ENCODE measurements around the gene DNAJB8. TPM values are rescaled to one million over a fixed set of nuclear protein-coding genes. Genes with fewer than 3 reads are reported as not detected.

DNAJB8 gene
- total RNA-seq, 1 donor from 2014 or later = not detected

DNA sequence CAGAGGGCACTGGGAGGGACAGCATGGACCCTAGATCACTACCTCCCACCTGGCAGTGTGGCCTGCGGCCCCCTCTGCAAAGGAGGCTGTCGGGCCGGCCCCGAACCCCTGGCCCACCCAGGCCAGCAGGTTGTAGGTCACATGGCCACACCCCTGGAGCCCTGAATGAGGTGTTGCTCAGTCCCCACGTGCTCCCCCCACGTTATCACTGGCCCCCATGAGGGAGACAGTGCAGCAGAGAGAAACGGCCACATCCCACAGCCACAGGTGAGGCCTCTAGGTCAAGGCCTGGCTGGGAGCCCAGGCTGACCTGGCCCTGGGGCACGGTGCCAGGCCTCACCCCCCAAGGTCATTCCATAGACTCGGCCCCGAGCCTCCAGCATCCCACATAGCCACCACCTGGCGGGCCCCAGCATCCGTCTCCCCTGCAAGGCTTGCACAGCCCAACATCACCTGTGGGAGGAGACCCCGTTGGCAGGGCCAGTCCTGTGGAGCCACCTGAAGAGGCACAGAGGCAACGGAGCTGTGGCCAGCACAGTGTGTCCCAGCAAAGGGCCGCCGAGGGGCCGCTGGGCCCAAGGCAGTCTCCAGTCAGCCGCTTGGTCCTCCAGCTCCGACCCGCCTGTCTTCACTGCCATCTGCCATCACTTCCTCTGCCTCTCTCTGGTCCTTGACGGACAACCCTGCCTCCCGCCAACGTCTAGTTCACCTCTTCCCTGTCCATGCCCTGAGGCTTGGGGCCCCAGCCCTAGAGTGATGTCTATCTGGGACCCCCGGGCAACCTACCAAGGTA is 53.1 kb downstream of the DNAJB8 start:
- Mint-ChIP-seq H3K27me3 (ENCODE audit: unreplicated experiment) (no peaks in the 10 kb centered on the region), H3K4me3 (ENCODE audit: unreplicated experiment) (no peak overlapping the region), H3K27ac (ENCODE audit: unreplicated experiment) (no peak overlapping the region), H3K4me1 (ENCODE audit: unreplicated experiment) (peaks cover 11% of the 10 kb centered on the region), H3K9me3 (ENCODE audit: unreplicated experiment) (no peaks in the 10 kb centered on the region), H3K36me3 (ENCODE audit: unreplicated experiment) (no peaks in the 10 kb centered on the region)
- no peak for TF ChIP-seq CTCF (IDR thresholded peaks at IDR 0.05)
- no peak for DNase-seq (ENCODE audit: extremely low spot score, unreplicated experiment)

- H3K4me3 Mint-ChIP-seq (ENCODE audit: unreplicated experiment) = no peak overlapping the region
- no peak overlapping the region for H3K27ac Mint-ChIP-seq (ENCODE audit: unreplicated experiment)
- no peaks in the 10 kb centered on the region for H3K36me3 Mint-ChIP-seq (ENCODE audit: unreplicated experiment)
- no peak for TF ChIP-seq CTCF (IDR thresholded peaks at IDR 0.05)
- no peak for DNase-seq (ENCODE audit: extremely low spot score, unreplicated experiment)
- H3K27me3 Mint-ChIP-seq (ENCODE audit: unreplicated experiment) = no peaks in the 10 kb centered on the region
- H3K4me1 Mint-ChIP-seq (ENCODE audit: unreplicated experiment) = peaks cover 11% of the 10 kb centered on the region
- no peaks in the 10 kb centered on the region for H3K9me3 Mint-ChIP-seq (ENCODE audit: unreplicated experiment)
Measured at GRCh38 chr3:128413003-128413370, 53.7 kb downstream of the DNAJB8 start.

Other genes starting within 250 kb of the DNAJB8 start
- gene GATA2, start 26.3 kb upstream of the DNAJB8 start, total RNA-seq = 0.67 and 0.91 TPM in 2 replicates
- 207 and 228 TPM in 2 replicates for gene RPN1, start 183.9 kb upstream of the DNAJB8 start, total RNA-seq